IMR-90 (cell line): ENCODE data around the gene MTMR1. TPM values are rescaled to one million over a fixed set of nuclear protein-coding genes. Genes with fewer than 3 reads are reported as not detected.

Source experiments
- ATAC-seq: fragments of 200-7000 bp; cut with Tn5 transposase; 2 replicates; pipeline ENCODE4 v1.9.1; 2020; ENCODE audit warnings: low read depth, mild to moderate bottlenecking, moderate library complexity
- BruUV-seq: library from RNA; stranded (reverse); fragments of 400-500 nt; replicated peaks from 2 replicates; lab custom pipeline; 2021; lab: Mats Ljungman, UMichigan
- CTCF ChIA-PET: fragments of 300-600 bp; formaldehyde crosslinking; extraction: SDS; loops from one replicate; lab custom pipeline; 2021; ENCODE audit warnings: antibody characterized with exemption; lab: Yijun Ruan, JAX
- POLR2A ChIA-PET: fragments of 300-600 bp; sonication (Branson Sonifier 250); formaldehyde crosslinking; loops from one replicate; lab custom pipeline; 2022; ENCODE audit warnings: antibody characterized with exemption; ENCODE audit not compliant: unreplicated experiment; lab: Charles Lee
- DNase-seq: peaks from one replicate; pipeline ENCODE4 v3.0.0; 2013
- H2AFZ ChIP-seq: replicated peaks from 2 replicates; pipeline ENCODE3; 2013; ENCODE audit warnings: low read length, mild to moderate bottlenecking; ENCODE audit not compliant: poor library complexity
- H2AK5ac ChIP-seq: 2 replicates; pipeline ENCODE4 v1.6.1; 2013; ENCODE audit warnings: low read depth, low read length, inconsistent platforms
- H2AK9ac ChIP-seq: replicated peaks from 2 replicates; pipeline ENCODE3; 2013; ENCODE audit warnings: mild to moderate bottlenecking, low read depth, low read length, moderate library complexity; ENCODE audit not compliant: poor library complexity
- H2BK120ac ChIP-seq: 2 replicates; pipeline ENCODE4 v1.6.1; 2013; ENCODE audit warnings: low read depth, low read length, inconsistent platforms
- H2BK15ac ChIP-seq: 3 replicates; pipeline ENCODE4 v1.6.1; 2013; ENCODE audit warnings: low read depth, low read length, inconsistent platforms
- H2BK20ac ChIP-seq: 2 replicates; pipeline ENCODE4 v1.6.1; 2013; ENCODE audit warnings: low read depth, mild to moderate bottlenecking, inconsistent platforms, low read length, moderate library complexity
- H2BK5ac ChIP-seq: 2 replicates; pipeline ENCODE4 v1.6.1; 2013; ENCODE audit warnings: mild to moderate bottlenecking, low read depth, low read length, inconsistent platforms; ENCODE audit not compliant: poor library complexity, severe bottlenecking
- H3K14ac ChIP-seq: replicated peaks from 2 replicates; pipeline ENCODE4 v1.6.1; 2013; ENCODE audit warnings: low read depth, low read length, inconsistent platforms
- H3K18ac ChIP-seq: 2 replicates; pipeline ENCODE4 v1.6.1; 2013; ENCODE audit warnings: low read depth, low read length, control low read depth
- H3K23ac ChIP-seq: 2 replicates; pipeline ENCODE4 v1.6.1; 2013; ENCODE audit warnings: low read depth, low read length, inconsistent platforms
- H3K27ac ChIP-seq: 2 replicates; pipeline ENCODE4 v1.5.1; 2013; ENCODE audit warnings: mild to moderate bottlenecking, control low read depth, low read length; ENCODE audit not compliant: insufficient read depth
- H3K27me3 ChIP-seq: 2 replicates; pipeline ENCODE4 v1.6.1; 2013; ENCODE audit warnings: low read length; ENCODE audit not compliant: control insufficient read depth, insufficient read depth
- H3K36me3 ChIP-seq: 2 replicates; pipeline ENCODE4 v1.6.1; 2013; ENCODE audit warnings: low read length, mixed read lengths; ENCODE audit not compliant: control insufficient read depth, insufficient read depth
- H3K4ac ChIP-seq: 2 replicates; pipeline ENCODE4 v1.6.1; 2013; ENCODE audit warnings: low read depth, low read length, inconsistent platforms
- H3K4me1 ChIP-seq: 2 replicates; pipeline ENCODE4 v1.6.1; 2013; ENCODE audit warnings: low read length, mixed read lengths; ENCODE audit not compliant: control insufficient read depth, insufficient read depth
- H3K4me2 ChIP-seq: 2 replicates; pipeline ENCODE4 v1.6.1; 2013; ENCODE audit warnings: low read depth, mild to moderate bottlenecking, control low read depth, low read length, moderate library complexity
- H3K4me3 ChIP-seq: 2 replicates; pipeline ENCODE4 v1.5.1; 2013; ENCODE audit warnings: low read depth, mild to moderate bottlenecking, control low read depth, low read length, moderate library complexity; ENCODE audit not compliant: insufficient read depth
- H3K56ac ChIP-seq: 2 replicates; pipeline ENCODE4 v1.6.1; 2013; ENCODE audit warnings: low read length, inconsistent platforms; ENCODE audit not compliant: insufficient read depth; ENCODE audit errors: extremely low read depth
- H3K79me1 ChIP-seq, 2 experiments: 2 replicates each; pipeline ENCODE4 v1.6.1; 2013; ENCODE audit warnings: low read length in 2 of 2, inconsistent platforms in 1 of 2, low read depth in 1 of 2
- H3K9ac ChIP-seq: 2 replicates; pipeline ENCODE4 v1.6.1; 2013; ENCODE audit warnings: low read depth, low read length, control low read depth
- H3K9me1 ChIP-seq: 2 replicates; pipeline ENCODE4 v1.6.1; 2013; ENCODE audit warnings: low read length, inconsistent platforms; ENCODE audit not compliant: insufficient read depth
- H3K9me3 ChIP-seq: 2 replicates; pipeline ENCODE4 v1.6.1; 2013; ENCODE audit warnings: low read length; ENCODE audit not compliant: control insufficient read depth, insufficient read depth
- H4K20me1 ChIP-seq: 2 replicates; pipeline ENCODE4 v1.6.1; 2013; ENCODE audit warnings: low read length, inconsistent platforms; ENCODE audit not compliant: insufficient read depth
- H4K5ac ChIP-seq: 2 replicates; pipeline ENCODE4 v1.6.1; 2013; ENCODE audit warnings: mild to moderate bottlenecking, low read depth, low read length, control low read depth
- H4K8ac ChIP-seq, 2 experiments: 2 replicates each; pipeline ENCODE4 v1.6.1; 2013; ENCODE audit warnings: low read depth in 2 of 2, low read length in 2 of 2, control low read depth in 1 of 2, inconsistent platforms in 1 of 2
- H4K91ac ChIP-seq: 2 replicates; pipeline ENCODE4 v1.6.1; 2013; ENCODE audit warnings: low read depth, low read length, inconsistent platforms; ENCODE audit not compliant: insufficient read depth
- BHLHE40 ChIP-seq: fragments of 150-350 bp; IDR thresholded peaks from 2 replicates; pipeline ENCODE4 v1.6.1; 2016; ENCODE audit warnings: mild to moderate bottlenecking, low read depth, low read length
- CEBPB ChIP-seq: IDR thresholded peaks from 2 replicates; pipeline ENCODE4 v1.6.1; 2012; ENCODE audit warnings: low read depth, low read length, improper control_type of control experiment
- CHD1 ChIP-seq: IDR thresholded peaks from 2 replicates; pipeline ENCODE4 v1.6.1; 2012; ENCODE audit warnings: low read depth, low read length, improper control_type of control experiment
- FOS ChIP-seq: fragments of 150-350 bp; IDR thresholded peaks from 2 replicates; pipeline ENCODE4 v1.6.1; 2016; ENCODE audit warnings: low read depth, low read length
- MAFK ChIP-seq: IDR thresholded peaks from 2 replicates; pipeline ENCODE4 v1.6.1; 2012; ENCODE audit warnings: low read depth, low read length, improper control_type of control experiment
- MAZ ChIP-seq: IDR thresholded peaks from 2 replicates; pipeline ENCODE4 v1.6.1; 2012; ENCODE audit warnings: low read depth, mild to moderate bottlenecking, low read length, improper control_type of control experiment, moderate library complexity, borderline replicate concordance
- MXI1 ChIP-seq: IDR thresholded peaks from 2 replicates; pipeline ENCODE4 v1.6.1; 2012; ENCODE audit warnings: low read depth, mild to moderate bottlenecking, low read length, moderate library complexity, borderline replicate concordance
- NFE2L2 ChIP-seq: fragments of 150-350 bp; IDR thresholded peaks from 2 replicates; pipeline ENCODE4 v1.6.1; 2016; ENCODE audit warnings: low read depth, mild to moderate bottlenecking, low read length
- POLR2A ChIP-seq: IDR thresholded peaks from 2 replicates; pipeline ENCODE4 v1.6.1; 2012; ENCODE audit warnings: mild to moderate bottlenecking, low read depth, low read length
- RAD21 ChIP-seq: IDR thresholded peaks from 2 replicates; pipeline ENCODE4 v1.6.1; 2012; ENCODE audit warnings: low read length, improper control_type of control experiment
- RCOR1 ChIP-seq: IDR thresholded peaks from 2 replicates; pipeline ENCODE4 v1.6.1; 2012; ENCODE audit warnings: mild to moderate bottlenecking, low read length, improper control_type of control experiment; ENCODE audit not compliant: insufficient replicate concordance
- RFX5 ChIP-seq: IDR thresholded peaks from 2 replicates; pipeline ENCODE4 v1.8.0; 2012; ENCODE audit warnings: low read depth, mild to moderate bottlenecking, low read length, moderate library complexity
- SMC3 ChIP-seq: fragments of 150-350 bp; IDR thresholded peaks from 2 replicates; pipeline ENCODE4 v1.6.1; 2016; ENCODE audit warnings: low read depth, mild to moderate bottlenecking, antibody characterized with exemption, low read length, moderate library complexity
- WGBS, 2 experiments: methylation state at CpG; one replicate each; pipeline versions ENCODE4 v1.1.5 to v1.1.7; 2013; ENCODE audit warnings: missing lambda C conversion rate in 2 of 2; ENCODE audit not compliant: insufficient read length in 1 of 2; ENCODE audit errors: extremely low coverage in 2 of 2; 5-methylcytosine and 5-hydroxymethylcytosine counted together
- dilution Hi-C: fragments of 300-500 bp; cut with HindIII; formaldehyde crosslinking; loops from one replicate; pipeline ENCODE4 v1.14.3; 2018; ENCODE audit warnings: low sequenced_read_pairs; ENCODE audit not compliant: unreplicated experiment
- in situ Hi-C: fragments of 300-500 bp; cut with MboI; formaldehyde crosslinking; loops from 3 replicates; pipeline ENCODE4 v1.14.3; 2019; ENCODE audit warnings: low sequenced_read_pairs, inconsistent platforms, mixed read lengths
- intact Hi-C: fragments of 100-400 bp; cut with micrococcal nuclease; formaldehyde crosslinking; loops from 2 replicates; pipeline ENCODE4 v1.10.0; 2022
- polyA plus RNA-seq, 3 experiments: library from polyadenylated mRNA; depleted of rRNA; stranded (reverse); fragments of >200 nt; gene quantifications; 2 replicates each; pipeline ENCODE4 v1.2.3, GENCODE V29; 2012; ENCODE audit warnings: low replicate concordance in 1 of 3
- total RNA-seq: library from RNA; depleted of rRNA; stranded (reverse); fragments of >200 nt; gene quantifications from 2 replicates; pipeline ENCODE4 v1.2.3, GENCODE V29; 2012
- TF ChIP-seq, protein P1 (sequence below): fragments of 150-350 bp; IDR thresholded peaks from 2 replicates; pipeline ENCODE4 v1.6.1; 2016; ENCODE audit warnings: low read depth, mild to moderate bottlenecking, low read length, moderate library complexity, borderline replicate concordance
- TF ChIP-seq, protein P2 (sequence below): fragments of 150-350 bp; IDR thresholded peaks from 2 replicates; pipeline ENCODE4 v1.6.1; 2017; ENCODE audit warnings: mild to moderate bottlenecking, antibody characterized with exemption, low read length, low read depth
- TF ChIP-seq, protein P3 (sequence below): conservative IDR thresholded peaks from 2 replicates; pipeline ENCODE4 v1.5.1; 2012; ENCODE audit warnings: mild to moderate bottlenecking, low read depth, low read length, improper control_type of control experiment

The MTMR1 gene
- total and polyA plus RNA-seq, 2 of the 4 experiments (the other 2 are of a cell fraction): 19.0 to 28.8 TPM

DNA sequence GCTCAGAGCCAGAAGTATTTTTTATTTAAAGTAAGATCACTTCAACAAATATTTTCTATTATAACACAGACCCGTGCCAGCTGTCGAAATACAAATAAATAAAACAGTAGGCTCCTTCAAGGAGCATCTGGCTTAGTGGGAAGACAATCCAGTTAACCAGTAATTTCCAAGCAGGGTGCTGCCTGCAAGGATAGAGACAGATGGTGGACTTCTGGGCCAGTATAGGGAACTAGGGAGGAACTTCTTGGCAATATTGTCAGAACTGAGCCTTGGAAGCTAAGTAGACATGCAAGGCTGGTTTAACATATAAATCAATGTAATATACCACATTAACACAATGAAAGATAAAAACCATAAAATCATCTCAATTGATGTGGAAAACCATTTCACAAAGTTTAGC lies 17.0 kb upstream of the MTMR1 start:
- H3K56ac ChIP-seq: no peak overlapping the region
- DNase-seq (no peak), ATAC-seq (no peak)
- H2AFZ ChIP-seq: no peak overlapping the region
- H3K36me3 ChIP-seq: peaks cover 2% of the 10 kb centered on the region; the same call in 1 of the 2 replicates
- no peak overlapping the region for H2AK9ac ChIP-seq
- dilution Hi-C loops (no loop called here), in situ Hi-C loops (no loop called here), intact Hi-C loops (no loop called here)
- H2BK120ac ChIP-seq: no peak overlapping the region
- H3K4me3 ChIP-seq: no peak overlapping the region
- no peak overlapping the region for H3K18ac ChIP-seq
- no peak overlapping the region for H3K27ac ChIP-seq
- POLR2A ChIA-PET: no interaction called here
- H4K20me1 ChIP-seq: no peaks in the 10 kb centered on the region
- no peaks in the 10 kb centered on the region for H3K79me1 ChIP-seq
- H3K9me3 ChIP-seq: peaks cover 2% of the 10 kb centered on the region; the same call in 1 of the 2 replicates
- no peak overlapping the region for H3K14ac ChIP-seq
- no peak overlapping the region for H3K4ac ChIP-seq
- no peak overlapping the region for H4K91ac ChIP-seq
- TF ChIP-seq BHLHE40: no peak
- TF ChIP-seq CEBPB: no peak
- TF ChIP-seq RCOR1: no peak
- TF ChIP-seq RAD21: no peak
- TF ChIP-seq, protein P1, sequence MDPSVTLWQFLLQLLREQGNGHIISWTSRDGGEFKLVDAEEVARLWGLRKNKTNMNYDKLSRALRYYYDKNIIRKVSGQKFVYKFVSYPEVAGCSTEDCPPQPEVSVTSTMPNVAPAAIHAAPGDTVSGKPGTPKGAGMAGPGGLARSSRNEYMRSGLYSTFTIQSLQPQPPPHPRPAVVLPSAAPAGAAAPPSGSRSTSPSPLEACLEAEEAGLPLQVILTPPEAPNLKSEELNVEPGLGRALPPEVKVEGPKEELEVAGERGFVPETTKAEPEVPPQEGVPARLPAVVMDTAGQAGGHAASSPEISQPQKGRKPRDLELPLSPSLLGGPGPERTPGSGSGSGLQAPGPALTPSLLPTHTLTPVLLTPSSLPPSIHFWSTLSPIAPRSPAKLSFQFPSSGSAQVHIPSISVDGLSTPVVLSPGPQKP: no peak
- TF ChIP-seq MXI1: no peak
- no peak for TF ChIP-seq NFE2L2
- TF ChIP-seq, protein P2, sequence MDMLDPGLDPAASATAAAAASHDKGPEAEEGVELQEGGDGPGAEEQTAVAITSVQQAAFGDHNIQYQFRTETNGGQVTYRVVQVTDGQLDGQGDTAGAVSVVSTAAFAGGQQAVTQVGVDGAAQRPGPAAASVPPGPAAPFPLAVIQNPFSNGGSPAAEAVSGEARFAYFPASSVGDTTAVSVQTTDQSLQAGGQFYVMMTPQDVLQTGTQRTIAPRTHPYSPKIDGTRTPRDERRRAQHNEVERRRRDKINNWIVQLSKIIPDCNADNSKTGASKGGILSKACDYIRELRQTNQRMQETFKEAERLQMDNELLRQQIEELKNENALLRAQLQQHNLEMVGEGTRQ: no peak
- TF ChIP-seq, protein P3, sequence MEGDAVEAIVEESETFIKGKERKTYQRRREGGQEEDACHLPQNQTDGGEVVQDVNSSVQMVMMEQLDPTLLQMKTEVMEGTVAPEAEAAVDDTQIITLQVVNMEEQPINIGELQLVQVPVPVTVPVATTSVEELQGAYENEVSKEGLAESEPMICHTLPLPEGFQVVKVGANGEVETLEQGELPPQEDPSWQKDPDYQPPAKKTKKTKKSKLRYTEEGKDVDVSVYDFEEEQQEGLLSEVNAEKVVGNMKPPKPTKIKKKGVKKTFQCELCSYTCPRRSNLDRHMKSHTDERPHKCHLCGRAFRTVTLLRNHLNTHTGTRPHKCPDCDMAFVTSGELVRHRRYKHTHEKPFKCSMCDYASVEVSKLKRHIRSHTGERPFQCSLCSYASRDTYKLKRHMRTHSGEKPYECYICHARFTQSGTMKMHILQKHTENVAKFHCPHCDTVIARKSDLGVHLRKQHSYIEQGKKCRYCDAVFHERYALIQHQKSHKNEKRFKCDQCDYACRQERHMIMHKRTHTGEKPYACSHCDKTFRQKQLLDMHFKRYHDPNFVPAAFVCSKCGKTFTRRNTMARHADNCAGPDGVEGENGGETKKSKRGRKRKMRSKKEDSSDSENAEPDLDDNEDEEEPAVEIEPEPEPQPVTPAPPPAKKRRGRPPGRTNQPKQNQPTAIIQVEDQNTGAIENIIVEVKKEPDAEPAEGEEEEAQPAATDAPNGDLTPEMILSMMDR: no peak
- TF ChIP-seq MAFK: no peak
- no peak for TF ChIP-seq MAZ
- TF ChIP-seq FOS: no peak
- TF ChIP-seq POLR2A: no peak
- TF ChIP-seq CHD1: no peak
- no peak for TF ChIP-seq SMC3
- no peak for TF ChIP-seq RFX5
- CTCF ChIA-PET: no interaction called here
- no CpG with 5 or more reads among the region's 2 CpGs for WGBS, 2 experiments
- H3K9me1 ChIP-seq: no peaks in the 10 kb centered on the region
- no peak overlapping the region for H2BK5ac ChIP-seq
- no peak overlapping the region for H4K5ac ChIP-seq
- H3K27me3 ChIP-seq: no peaks in the 10 kb centered on the region
- no peak overlapping the region for H3K23ac ChIP-seq
- H4K8ac ChIP-seq: no peak overlapping the region
- no peak overlapping the region for H3K4me2 ChIP-seq
- H3K9ac ChIP-seq: no peak overlapping the region
- no peaks in the 10 kb centered on the region for H3K4me1 ChIP-seq
- no TSS peak for BruUV-seq
- no peak overlapping the region for H2BK20ac ChIP-seq
- H2AK5ac ChIP-seq: no peak overlapping the region
- H2BK15ac ChIP-seq: no peak overlapping the region
